Measurements from ENCODE around the gene SLC35D2. TPM values are rescaled to one million over a fixed set of nuclear protein-coding genes. Genes with fewer than 3 reads are reported as not detected.

SLC35D2 gene
- total RNA-seq, 1 experiment from 2014 or later: 19.0 TPM

GRCh38 chr9:96379461-96379860 lies 4.0 kb downstream of the SLC35D2 start:
- H3K4ac ChIP-seq (ENCODE audit: low read depth, low read length): no peak overlapping the region
- no peak for TF ChIP-seq CTCF (conservative IDR thresholded peaks at IDR 0.05)
- Mint-ChIP-seq H3K4me1 (peaks cover 18 to 34% of the 10 kb centered on the region in 2 experiments), H3K9me3 (no peaks in the 10 kb centered on the region), H3K36me3 (ENCODE audit: insufficient read depth in 1 of 3, low read depth in 3 of 3) (peaks cover 0 to 6% (median 4%) of the 10 kb centered on the region in 3 experiments; a peak in 2 of 7 replicates), H3K27ac (no peak overlapping the region), H3K4me3 (no peak overlapping the region), H3K27me3 (ENCODE audit: low read depth) (no peaks in the 10 kb centered on the region)
- H4K8ac ChIP-seq (replicated peaks; ENCODE audit: insufficient read length, low read depth, low read length): no peak overlapping the region
- no peak overlapping the region for H4K91ac ChIP-seq (ENCODE audit: insufficient read length, low read depth, low read length)
- H3K4me1 ChIP-seq (ENCODE audit: insufficient read depth, low read length): no peaks in the 10 kb centered on the region; the same call in 1 of the 2 replicates
- no peak overlapping the region for H3K23ac ChIP-seq (ENCODE audit: insufficient read length, low read depth, low read length)
- no peak overlapping the region for H2AFZ ChIP-seq (ENCODE audit: low read length)
- no peaks in the 10 kb centered on the region for H3K9me3 ChIP-seq (ENCODE audit: control insufficient read depth, low read depth, low read length)
- H3K18ac ChIP-seq (ENCODE audit: insufficient read length, low read depth, low read length): no peak overlapping the region
- H3K27me3 ChIP-seq (ENCODE audit: insufficient read depth, low read length): no peaks in the 10 kb centered on the region
- H3K9ac ChIP-seq (ENCODE audit: extremely low read depth, insufficient read length, low read length): no peak overlapping the region
- H3K14ac ChIP-seq (ENCODE audit: insufficient read depth, low read length): no peak overlapping the region
- no peak overlapping the region for H3K27ac ChIP-seq (ENCODE audit: insufficient read length, low read depth, low read length)
- no peak overlapping the region for H4K5ac ChIP-seq (ENCODE audit: insufficient read length, low read depth, low read length)
- H2BK12ac ChIP-seq (ENCODE audit: insufficient read length, low read depth, low read length): no peak overlapping the region
- H3K4me2 ChIP-seq (ENCODE audit: insufficient read depth, insufficient read length, low read length): no peak overlapping the region
- H2BK15ac ChIP-seq (ENCODE audit: low read depth, low read length): no peak overlapping the region
- no peak overlapping the region for H3K56ac ChIP-seq (ENCODE audit: insufficient read length, low read depth, low read length)
- H2AK5ac ChIP-seq (ENCODE audit: insufficient read length, low read length): no peak overlapping the region
- no peak overlapping the region for H2BK20ac ChIP-seq (ENCODE audit: low read depth, low read length, poor library complexity, severe bottlenecking)
- no peak overlapping the region for H3T11ph ChIP-seq (ENCODE audit: low read length)
- no peaks in the 10 kb centered on the region for H3K79me2 ChIP-seq (ENCODE audit: insufficient read depth, low read length)
- H3K23me2 ChIP-seq (ENCODE audit: insufficient read length, low read depth, low read length, poor library complexity, severe bottlenecking): peaks cover 7% of the 10 kb centered on the region
- no peak overlapping the region for H2BK5ac ChIP-seq (ENCODE audit: insufficient read length, low read length)
- DNase-seq: no peak
- H4K20me1 ChIP-seq (ENCODE audit: control insufficient read depth, insufficient read depth, insufficient read length): no peaks in the 10 kb centered on the region
- H3K79me1 ChIP-seq (ENCODE audit: insufficient read depth, low read depth, low read length, poor library complexity, severe bottlenecking): no peaks in the 10 kb centered on the region
- no CpG with 5 or more reads among the region's 2 CpGs for WGBS (ENCODE audit: extremely low coverage, insufficient read length, low lambda C conversion rate)
- H2BK120ac ChIP-seq (ENCODE audit: low read depth, low read length, poor library complexity, severe bottlenecking): no peak overlapping the region
